Erythroblast (primary cell): ENCODE measurements around the gene PMP22.

ENCODE experiments used
- GATA1 ChIP-seq: IDR thresholded peaks from 2 replicates; pipeline ENCODE4 v1.6.1; 2011; ENCODE audit warnings: low read depth, mild to moderate bottlenecking, control low read depth, low read length, moderate library complexity
- POLR2A ChIP-seq: IDR thresholded peaks from 2 replicates; pipeline ENCODE4 v1.6.1; 2011; ENCODE audit warnings: mild to moderate bottlenecking, low read length

- TF ChIP-seq POLR2A (no peak), GATA1 (no peak)
Measured at GRCh38 chr17:15309793-15310192, 44.7 kb upstream of the PMP22 start.
